Transverse colon (tissue), 3 donors: Measurements from ENCODE around the gene SLX4IP.

Experiments used
- CTCF ChIP-seq, 5 experiments: fragments of 200-600 bp in 3 of 5; fragments of 450-650 bp in 2 of 5; sonication (generic) in 3 of 5; IDR thresholded peaks; 1 replicate in 2 of 5; 2 replicates in 3 of 5; pipeline ENCODE4 v1.5.1; 2016 to 2017; ENCODE audit warnings: antibody characterized with exemption in 5 of 5, inconsistent platforms in 3 of 5, mild to moderate bottlenecking in 2 of 5, moderate library complexity in 1 of 5
- POLR2A ChIP-seq: fragments of 450-650 bp; IDR thresholded peaks from one replicate; pipeline ENCODE4 v1.6.1; 2016; ENCODE audit warnings: antibody characterized with exemption, mild to moderate bottlenecking, moderate library complexity

GRCh38 chr20:10538768-10539167 is 103.7 kb downstream of the SLX4IP start:
- TF ChIP-seq POLR2A (no peak), CTCF (IDR thresholded peaks at IDR 0.05) (no peak)
